A673 (cell line): ENCODE results near the gene HSPA14. TPM values are rescaled to one million over a fixed set of nuclear protein-coding genes. Genes with fewer than 3 reads are reported as not detected.
A peak's percentile ranks its signal among the peaks of the same experiment; 100 is the strongest.

Experiments
- BruUV-seq: library from RNA; stranded (reverse); fragments of 400-500 nt; replicated peaks from 2 replicates; lab custom pipeline; 2021; lab: Mats Ljungman, UMichigan
- CTCF ChIA-PET: fragments of 300-600 bp; sonication (Branson Sonifier 250); formaldehyde crosslinking; loops from one replicate; lab custom pipeline; 2022; ENCODE audit warnings: antibody characterized with exemption; lab: Charles Lee
- POLR2A ChIA-PET: fragments of 300-600 bp; sonication (Branson Sonifier 250); formaldehyde crosslinking; loops from one replicate; lab custom pipeline; 2022; ENCODE audit warnings: antibody characterized with exemption; ENCODE audit not compliant: low non-redundant PET; lab: Charles Lee
- DNase-seq: peaks from one replicate; pipeline ENCODE4 v3.0.0-alpha.2; 2015; ENCODE audit warnings: low spot score
- H3K27ac ChIP-seq: fragments of 200-600 bp; sonication (generic); 2 replicates; pipeline ENCODE4 v1.5.1; 2016; ENCODE audit warnings: mixed run types, low read depth, mild to moderate bottlenecking, mixed read lengths, antibody characterized with exemption, low read length; ENCODE audit not compliant: poor library complexity, severe bottlenecking
- H3K27me3 ChIP-seq: fragments of 200-600 bp; sonication (generic); replicated peaks from 2 replicates; pipeline ENCODE4 v1.6.1; 2017; ENCODE audit warnings: mixed run types, low read depth, mild to moderate bottlenecking, mixed read lengths, antibody characterized with exemption, low read length; ENCODE audit not compliant: insufficient read depth, poor library complexity
- H3K36me3 ChIP-seq: fragments of 200-600 bp; sonication (generic); 2 replicates; pipeline ENCODE4 v1.6.1; 2016; ENCODE audit warnings: mixed run types, mild to moderate bottlenecking, mixed read lengths, antibody characterized with exemption, low read length; ENCODE audit not compliant: insufficient read depth, poor library complexity, severe bottlenecking
- H3K4me1 ChIP-seq: fragments of 200-600 bp; sonication (generic); 2 replicates; pipeline ENCODE4 v1.6.1; 2017; ENCODE audit warnings: mixed run types, mild to moderate bottlenecking, mixed read lengths, antibody characterized with exemption, low read length; ENCODE audit not compliant: insufficient read depth, poor library complexity, severe bottlenecking
- H3K4me3 ChIP-seq: fragments of 200-600 bp; sonication (generic); 2 replicates; pipeline ENCODE4 v1.5.1; 2016; ENCODE audit warnings: low read depth, mixed run types, mild to moderate bottlenecking, mixed read lengths, low read length; ENCODE audit not compliant: poor library complexity, severe bottlenecking
- H3K9me3 ChIP-seq: fragments of 200-600 bp; sonication (generic); 2 replicates; pipeline ENCODE4 v1.6.1; 2016; ENCODE audit warnings: mixed run types, low read depth, mild to moderate bottlenecking, mixed read lengths, antibody characterized with exemption, low read length; ENCODE audit not compliant: poor library complexity, severe bottlenecking
- EZH2 ChIP-seq: fragments of 200-600 bp; sonication (generic); IDR thresholded peaks from 2 replicates; pipeline ENCODE4 v1.6.1; 2017; ENCODE audit warnings: borderline replicate concordance, low read depth, mild to moderate bottlenecking, mixed read lengths, antibody characterized with exemption, low read length; ENCODE audit not compliant: poor library complexity, severe bottlenecking
- intact Hi-C: fragments of 100-400 bp; cut with micrococcal nuclease; formaldehyde crosslinking; loops from one replicate; pipeline ENCODE4 v1.10.0; 2022; ENCODE audit not compliant: unreplicated experiment
- total RNA-seq: library from RNA; stranded (reverse); gene quantifications from 2 replicates; pipeline ENCODE4 v1.2.3, GENCODE V29; 2021
- TF ChIP-seq, protein P1 (sequence below): fragments of 300-800, 200-600 bp; sonication (generic); conservative IDR thresholded peaks from 2 replicates; pipeline ENCODE4 v1.5.1; 2017; ENCODE audit warnings: low read depth, mild to moderate bottlenecking, antibody characterized with exemption, low read length, moderate library complexity, mixed read lengths

HSPA14 gene
- total RNA-seq, 1 experiment from 2014 or later: 46.9 TPM

DNA sequence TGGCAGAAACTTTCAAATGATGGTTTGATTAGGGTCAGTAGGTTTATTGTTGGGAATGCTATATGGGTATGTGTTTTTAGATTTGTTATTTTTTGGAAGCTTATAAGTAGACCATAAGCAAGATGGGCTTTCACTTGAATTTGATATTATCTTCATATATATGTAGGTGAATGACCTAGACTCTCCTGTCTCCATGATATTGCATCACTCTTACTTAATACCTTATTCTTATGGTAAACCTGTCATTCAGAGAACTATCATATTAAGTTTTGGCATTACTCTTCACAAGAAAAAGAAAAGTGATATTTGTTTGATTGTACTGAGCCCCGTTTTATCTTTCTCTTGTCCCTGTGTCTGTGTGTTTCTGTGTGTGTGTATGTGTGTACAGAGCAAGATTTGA, 17.3 kb downstream of the HSPA14 start:
- POLR2A ChIA-PET: no interaction called here
- no peak for DNase-seq

DNA sequence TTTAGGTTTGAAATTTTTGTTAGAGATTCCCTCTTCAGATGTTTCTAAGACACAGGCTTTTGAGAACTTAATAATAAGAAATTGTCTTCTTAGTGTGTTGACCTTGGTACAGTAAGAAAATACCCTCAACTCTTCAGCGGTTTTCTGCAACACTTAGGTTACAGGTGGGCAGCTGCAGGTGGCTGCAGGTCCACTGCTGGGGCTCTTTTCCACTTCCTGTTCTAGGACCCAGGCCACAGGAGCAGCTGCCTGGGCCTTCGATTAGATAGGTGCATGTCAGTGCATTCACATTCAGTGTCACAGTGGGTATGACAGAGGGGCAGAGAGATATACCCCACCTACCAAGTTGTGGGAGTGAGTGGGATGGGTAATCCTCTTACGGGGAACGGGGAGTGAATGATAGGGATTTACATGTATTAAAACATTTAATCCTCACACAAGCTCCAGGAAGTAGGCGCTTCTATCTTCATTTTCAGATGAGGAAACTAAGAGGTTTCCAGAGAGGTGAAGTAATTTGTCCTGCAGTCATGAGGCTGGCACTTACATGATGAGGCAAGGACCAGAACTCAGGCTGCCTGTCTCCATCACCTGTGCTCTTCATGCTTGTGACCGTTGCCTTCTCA, 20.3 kb downstream of the HSPA14 start:
- Histone ChIP-seq H3K36me3 (peaks cover 10% of the 10 kb centered on the region), H3K27me3 (no peaks in the 10 kb centered on the region), H3K27ac (no peak overlapping the region), H3K4me1 (peaks cover 23% of the 10 kb centered on the region), H3K9me3 (no peaks in the 10 kb centered on the region), H3K4me3 (no peak overlapping the region)
- intact Hi-C loops: no loop called here
- DNase-seq: peak; percentile 60
- ChIA-PET POLR2A (no interaction called here), CTCF (no interaction called here)
- TF ChIP-seq, protein P1, sequence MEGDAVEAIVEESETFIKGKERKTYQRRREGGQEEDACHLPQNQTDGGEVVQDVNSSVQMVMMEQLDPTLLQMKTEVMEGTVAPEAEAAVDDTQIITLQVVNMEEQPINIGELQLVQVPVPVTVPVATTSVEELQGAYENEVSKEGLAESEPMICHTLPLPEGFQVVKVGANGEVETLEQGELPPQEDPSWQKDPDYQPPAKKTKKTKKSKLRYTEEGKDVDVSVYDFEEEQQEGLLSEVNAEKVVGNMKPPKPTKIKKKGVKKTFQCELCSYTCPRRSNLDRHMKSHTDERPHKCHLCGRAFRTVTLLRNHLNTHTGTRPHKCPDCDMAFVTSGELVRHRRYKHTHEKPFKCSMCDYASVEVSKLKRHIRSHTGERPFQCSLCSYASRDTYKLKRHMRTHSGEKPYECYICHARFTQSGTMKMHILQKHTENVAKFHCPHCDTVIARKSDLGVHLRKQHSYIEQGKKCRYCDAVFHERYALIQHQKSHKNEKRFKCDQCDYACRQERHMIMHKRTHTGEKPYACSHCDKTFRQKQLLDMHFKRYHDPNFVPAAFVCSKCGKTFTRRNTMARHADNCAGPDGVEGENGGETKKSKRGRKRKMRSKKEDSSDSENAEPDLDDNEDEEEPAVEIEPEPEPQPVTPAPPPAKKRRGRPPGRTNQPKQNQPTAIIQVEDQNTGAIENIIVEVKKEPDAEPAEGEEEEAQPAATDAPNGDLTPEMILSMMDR: no peak
- TF ChIP-seq EZH2: no peak
- no TSS peak for BruUV-seq

More for the DNA sequence above, 17.3 kb downstream of the HSPA14 start:
- TF ChIP-seq, protein P1: no peak
- TF ChIP-seq EZH2: no peak
- CTCF ChIA-PET: no interaction called here
- Histone ChIP-seq H3K27ac (no peak overlapping the region), H3K36me3 (peaks cover 25% of the 10 kb centered on the region), H3K4me1 (peaks cover 23% of the 10 kb centered on the region), H3K4me3 (no peak overlapping the region), H3K27me3 (no peaks in the 10 kb centered on the region), H3K9me3 (no peaks in the 10 kb centered on the region)
- BruUV-seq: no TSS peak
- intact Hi-C loops: no loop called here

DNA sequence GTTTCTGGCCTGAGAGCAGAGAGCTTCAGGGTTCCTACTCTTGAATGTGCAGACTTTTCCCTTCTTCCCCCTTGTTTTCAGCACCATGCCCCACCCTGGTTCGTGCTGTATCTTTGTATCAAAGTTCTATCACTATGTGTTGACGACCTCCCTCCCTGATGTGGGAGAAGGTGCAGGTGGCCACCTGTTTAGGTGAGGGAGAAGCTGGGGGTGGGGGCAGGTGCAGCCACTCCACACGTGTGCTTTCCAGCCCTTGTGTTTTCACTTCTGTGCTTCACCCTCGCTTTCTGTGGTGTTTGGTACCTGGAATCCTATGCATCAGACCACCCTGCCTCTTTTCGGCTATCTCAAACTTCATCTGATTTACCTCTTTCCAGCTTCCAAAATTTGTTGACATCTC, 20.9 kb downstream of the HSPA14 start:
- peaks cover 23% of the 10 kb centered on the region for H3K4me1 ChIP-seq
- no peak overlapping the region for H3K27ac ChIP-seq
- peaks cover 8% of the 10 kb centered on the region for H3K36me3 ChIP-seq
- no TSS peak for BruUV-seq
- intact Hi-C loops: no loop called here
- ChIA-PET CTCF (no interaction called here), POLR2A (no interaction called here)
- no peak overlapping the region for H3K4me3 ChIP-seq
- TF ChIP-seq, protein P1: no peak
- no peak for TF ChIP-seq EZH2
- H3K27me3 ChIP-seq: no peaks in the 10 kb centered on the region
- no peaks in the 10 kb centered on the region for H3K9me3 ChIP-seq
- DNase-seq: no peak
